Inflammatory macrophage (primary cell): Measurements from ENCODE around the gene EFEMP2.

Experiments
- DNase-seq, 2 donors: peaks; one replicate each; pipeline ENCODE4 v3.0.0-alpha.2; 2020 to 2022

The EFEMP2 gene

DNA sequence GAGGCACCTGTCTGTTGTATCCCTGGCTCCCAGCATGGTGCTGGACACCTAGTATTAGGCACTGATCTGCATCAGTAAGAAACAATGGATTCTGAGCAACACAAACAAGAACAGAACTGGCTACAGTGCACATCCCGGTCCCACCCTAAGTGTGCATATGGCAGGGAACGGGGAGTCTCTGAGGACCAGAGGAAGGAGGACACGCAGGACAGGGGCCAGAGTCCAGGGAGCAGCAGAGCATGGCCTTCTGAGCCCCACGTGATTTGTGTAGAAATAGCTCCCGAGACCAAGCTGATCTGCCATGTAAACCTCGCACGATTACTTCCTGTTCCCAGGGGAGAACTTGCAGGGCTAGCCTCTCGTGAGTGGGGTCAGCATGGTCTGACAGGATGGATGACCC lies 51.5 kb downstream of the EFEMP2 start:
- peak; percentile 59 to 71 for DNase-seq

DNA sequence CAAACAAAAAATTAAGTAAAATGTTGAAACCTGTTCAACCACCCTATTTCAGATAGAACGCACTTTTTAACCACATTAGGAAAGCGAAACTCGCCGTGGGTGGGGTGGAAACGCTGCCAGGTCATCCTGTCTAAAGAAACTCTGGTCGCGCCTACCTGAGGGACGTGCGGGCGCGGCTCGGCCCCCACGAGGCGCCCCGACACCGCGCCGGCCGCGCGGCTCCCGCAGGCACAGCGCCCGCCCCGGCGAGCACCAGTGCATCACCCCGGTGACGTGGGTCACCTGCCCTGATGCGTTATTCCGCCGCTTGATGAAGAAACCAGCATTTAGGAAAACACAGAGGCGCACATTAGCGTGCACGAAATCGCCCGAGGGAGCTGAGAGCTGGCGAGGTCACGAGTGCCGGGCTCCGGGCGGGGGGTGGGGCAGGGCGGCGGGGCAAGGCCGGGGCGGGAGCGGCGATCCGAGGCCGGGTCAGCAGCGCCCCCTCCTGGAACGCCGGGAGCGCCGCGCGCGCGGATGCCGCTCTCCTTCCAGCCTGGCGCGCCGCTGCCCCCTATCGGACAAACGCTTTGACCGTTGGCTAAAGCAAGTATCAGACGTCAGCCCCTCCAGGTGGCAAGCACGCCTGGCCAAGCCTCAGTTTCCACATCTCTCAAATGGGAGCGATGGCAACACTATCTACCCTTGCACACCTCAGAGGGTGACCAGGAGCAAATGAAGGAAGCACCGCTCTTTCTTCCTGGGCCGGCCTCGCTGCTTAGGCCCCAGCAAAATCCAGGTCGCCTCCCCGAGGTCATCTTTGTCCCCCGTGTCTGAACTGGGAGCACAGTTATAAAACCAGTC lies 54.5 kb downstream of the EFEMP2 start:
- peak; percentile 86 to 95 for DNase-seq

DNA sequence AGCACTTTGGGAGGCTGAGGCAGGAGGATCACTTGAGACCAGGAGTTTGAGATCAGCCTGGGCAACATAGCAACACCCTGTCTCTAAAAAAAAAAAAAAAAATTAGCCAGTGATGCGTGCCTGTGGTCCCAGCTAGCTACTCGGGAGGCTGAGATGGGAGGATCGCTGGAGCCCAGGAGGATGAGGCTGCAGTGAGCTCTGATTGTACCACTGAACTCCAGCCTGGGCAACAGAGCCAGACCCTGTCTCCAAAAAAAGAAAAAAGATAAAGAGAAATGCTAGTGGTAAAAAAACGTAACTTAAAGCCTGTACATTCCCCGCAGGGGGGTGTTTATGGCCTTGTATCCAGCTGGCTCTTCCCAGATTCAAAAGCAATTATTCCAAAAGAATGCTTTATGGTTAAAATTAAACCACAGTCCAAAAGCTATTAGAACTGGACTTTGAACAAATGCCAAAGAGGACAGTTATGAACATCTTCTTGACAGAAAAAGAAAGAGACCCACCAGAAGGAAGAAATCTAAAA lies 55.2 kb downstream of the EFEMP2 start:
- no peak for DNase-seq

DNA sequence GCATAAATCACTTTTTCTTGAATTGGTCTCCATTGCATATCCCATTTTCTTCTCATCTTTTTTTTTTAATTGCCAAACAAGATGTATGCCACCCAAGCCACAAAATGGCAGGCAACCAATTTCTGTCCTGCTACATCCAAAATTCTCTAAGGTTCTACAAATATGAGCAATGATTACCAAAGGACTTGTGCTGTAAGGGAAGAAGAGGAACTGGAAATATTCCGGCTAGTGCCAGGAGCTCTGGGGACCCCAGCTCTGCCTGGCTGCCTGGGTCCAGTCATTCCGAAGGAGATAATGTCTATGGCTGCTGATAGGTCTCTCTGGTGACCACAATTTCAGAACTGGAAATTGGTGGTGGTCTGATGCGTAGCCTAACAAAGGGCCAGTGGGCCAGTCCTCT lies 55.9 kb downstream of the EFEMP2 start:
- peak; percentile 46 to 55 for DNase-seq
